ENCODE data around the gene TBCD.

The TBCD gene

DNA sequence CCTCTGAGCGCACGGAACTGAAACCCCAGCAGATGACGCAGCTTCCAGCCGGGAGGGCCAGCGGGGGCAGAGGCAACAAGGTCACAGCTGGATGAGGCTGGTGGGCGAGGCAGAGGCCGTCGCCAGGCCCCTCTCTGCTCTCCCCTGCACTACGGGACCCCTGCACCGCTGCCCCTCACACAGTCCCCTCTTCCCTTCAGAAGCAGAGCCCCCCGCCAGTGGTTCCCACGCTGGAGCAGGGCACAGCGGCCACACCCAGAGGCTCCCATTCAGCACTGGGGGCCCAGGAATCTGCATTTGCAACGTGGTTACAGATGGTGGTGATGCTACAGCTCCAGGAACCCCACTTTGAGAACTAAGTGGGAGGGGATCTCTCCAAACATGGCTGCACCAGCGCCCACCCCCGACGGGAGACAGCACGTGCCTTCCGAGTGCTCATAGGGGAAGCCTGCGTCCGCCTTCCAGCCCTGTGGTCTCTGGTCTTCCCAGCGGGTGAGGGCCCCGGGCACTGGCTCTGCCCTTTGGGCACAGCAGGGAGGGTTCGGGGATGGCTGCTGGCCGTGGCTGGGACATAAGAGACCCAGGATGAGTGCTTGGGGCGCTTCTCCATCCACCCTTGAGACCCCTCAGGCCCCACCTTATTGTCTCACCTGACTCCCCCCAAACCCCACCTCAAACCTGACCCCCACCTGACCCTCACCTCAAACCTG, 48.7 kb upstream of the TBCD start:
- no peak for TF ChIP-seq ZNF16 (tag by site-specific recombination; IDR thresholded peaks at IDR 0.05; ENCODE audit: low read depth)
- TF ChIP-seq GLIS2 (tag by site-specific recombination; IDR thresholded peaks at IDR 0.05), result 0 out of 2 replicates have a peak, but pooled peaks have one; percentile 12
- no peak for TF ChIP-seq ZBTB1 (tag by site-specific recombination; IDR thresholded peaks at IDR 0.05)
- no peak for TF ChIP-seq ZNF366 (tag by site-specific recombination; conservative IDR thresholded peaks at IDR 0.05)
- TF ChIP-seq MZF1 (tag by site-specific recombination; IDR thresholded peaks at IDR 0.05; ENCODE audit: borderline replicate concordance), result no peak
- no peak for TF ChIP-seq ZNF658 (tag by site-specific recombination; IDR thresholded peaks at IDR 0.05)
- TF ChIP-seq KLF7 (tag by site-specific recombination; IDR thresholded peaks at IDR 0.05; ENCODE audit: borderline replicate concordance), result no peak
- TF ChIP-seq ZFP3 (tag by site-specific recombination; IDR thresholded peaks at IDR 0.05; ENCODE audit: low read depth), result no peak
- TF ChIP-seq ZBTB20 (tag by site-specific recombination; IDR thresholded peaks at IDR 0.05), result peak; percentile 59
- TF ChIP-seq, protein P1, sequence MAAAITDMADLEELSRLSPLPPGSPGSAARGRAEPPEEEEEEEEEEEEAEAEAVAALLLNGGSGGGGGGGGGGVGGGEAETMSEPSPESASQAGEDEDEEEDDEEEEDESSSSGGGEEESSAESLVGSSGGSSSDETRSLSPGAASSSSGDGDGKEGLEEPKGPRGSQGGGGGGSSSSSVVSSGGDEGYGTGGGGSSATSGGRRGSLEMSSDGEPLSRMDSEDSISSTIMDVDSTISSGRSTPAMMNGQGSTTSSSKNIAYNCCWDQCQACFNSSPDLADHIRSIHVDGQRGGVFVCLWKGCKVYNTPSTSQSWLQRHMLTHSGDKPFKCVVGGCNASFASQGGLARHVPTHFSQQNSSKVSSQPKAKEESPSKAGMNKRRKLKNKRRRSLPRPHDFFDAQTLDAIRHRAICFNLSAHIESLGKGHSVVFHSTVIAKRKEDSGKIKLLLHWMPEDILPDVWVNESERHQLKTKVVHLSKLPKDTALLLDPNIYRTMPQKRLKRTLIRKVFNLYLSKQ (tag by site-specific recombination; IDR thresholded peaks at IDR 0.05; ENCODE audit: borderline replicate concordance), result no peak
- ChIA-PET CTCF (no interaction called here), POLR2A (no interaction called here)
- Histone ChIP-seq H3K4me3 (ENCODE audit: low read depth, low read length) (no peak overlapping the region), H3K36me3 (ENCODE audit: control insufficient read depth in 2 of 2, insufficient read depth in 1 of 2, low read length in 2 of 2) (no peaks in the 10 kb centered on the region), H3K4me1 (ENCODE audit: control insufficient read depth, insufficient read depth, low read length) (no peaks in the 10 kb centered on the region), H3K9me3 (ENCODE audit: control insufficient read depth, insufficient read depth, low read depth, low read length) (no peaks in the 10 kb centered on the region), H3K27ac (ENCODE audit: extremely low read depth, low read depth, low read length) (no peak overlapping the region)

DNA sequence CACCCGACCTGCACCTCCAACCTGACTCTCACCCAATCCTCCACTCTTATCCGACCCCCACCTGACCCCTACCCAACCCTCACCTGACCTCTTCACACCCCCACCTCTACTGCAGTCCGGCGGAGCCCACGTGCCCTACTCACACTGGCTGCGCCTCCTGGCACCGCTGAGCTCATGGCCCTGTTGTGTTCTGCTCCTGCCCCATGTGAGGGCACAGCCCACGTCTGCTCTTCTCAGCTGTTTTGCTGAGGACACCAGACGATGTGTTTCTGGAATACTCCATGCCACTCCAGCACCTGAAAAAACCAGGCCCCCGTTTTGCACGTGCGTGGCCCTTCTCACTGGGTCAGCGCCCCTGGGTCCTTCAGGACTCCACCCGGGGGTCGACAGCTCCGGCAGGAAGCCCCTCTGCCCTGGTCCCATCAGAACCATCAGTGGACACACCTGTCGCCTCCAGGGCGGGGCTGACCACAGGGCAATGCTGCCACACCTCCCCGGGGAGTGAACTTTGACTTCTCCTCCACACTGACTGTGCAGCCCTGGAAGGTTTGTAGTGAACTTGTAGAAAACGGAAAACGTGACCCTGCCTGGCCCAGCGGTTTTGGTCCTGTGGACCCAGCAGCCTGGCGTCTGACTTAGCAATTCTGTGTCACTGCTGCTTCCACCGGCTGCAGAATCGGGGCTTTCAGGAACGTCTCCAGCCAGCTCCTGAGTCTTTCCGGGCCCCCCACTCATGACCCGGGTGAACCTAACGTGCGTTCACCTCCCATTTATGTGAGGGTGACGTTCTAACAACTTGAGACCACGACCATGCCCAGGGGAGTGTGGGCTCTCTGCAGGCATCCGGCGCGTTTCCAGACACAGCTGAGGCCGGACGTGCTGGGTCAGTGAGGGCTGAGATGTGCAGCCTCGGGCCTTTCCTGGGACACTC, 47.7 kb upstream of the TBCD start:
- CTCF ChIA-PET, result no interaction called here
- Histone ChIP-seq H3K27ac (ENCODE audit: extremely low read depth, low read depth, low read length) (no peak overlapping the region), H3K36me3 (ENCODE audit: control insufficient read depth in 2 of 2, insufficient read depth in 1 of 2, low read length in 2 of 2) (no peaks in the 10 kb centered on the region), H3K4me3 (ENCODE audit: low read depth, low read length) (no peak overlapping the region), H3K9me3 (ENCODE audit: control insufficient read depth, insufficient read depth, low read depth, low read length) (no peaks in the 10 kb centered on the region), H3K4me1 (ENCODE audit: control insufficient read depth, insufficient read depth, low read length) (no peaks in the 10 kb centered on the region)
- TF ChIP-seq ZNF555 (tag by site-specific recombination; conservative IDR thresholded peaks at IDR 0.05) (no peak), ZBTB20 (tag by site-specific recombination; IDR thresholded peaks at IDR 0.05) (no peak), KLF1 (tag by site-specific recombination; IDR thresholded peaks at IDR 0.05) (0 out of 2 replicates have a peak, but pooled peaks have one; percentile 23), ZNF600 (tag by site-specific recombination; IDR thresholded peaks at IDR 0.05) (no peak), ZFP41 (tag by site-specific recombination; IDR thresholded peaks at IDR 0.05; ENCODE audit: borderline replicate concordance) (no peak), SCRT1 (tag by site-specific recombination; IDR thresholded peaks at IDR 0.05; ENCODE audit: borderline replicate concordance) (peak; percentile 90), SCRT2 (tag by site-specific recombination; IDR thresholded peaks at IDR 0.05) (peak; percentile 92)
- POLR2A ChIA-PET, result no interaction called here

DNA sequence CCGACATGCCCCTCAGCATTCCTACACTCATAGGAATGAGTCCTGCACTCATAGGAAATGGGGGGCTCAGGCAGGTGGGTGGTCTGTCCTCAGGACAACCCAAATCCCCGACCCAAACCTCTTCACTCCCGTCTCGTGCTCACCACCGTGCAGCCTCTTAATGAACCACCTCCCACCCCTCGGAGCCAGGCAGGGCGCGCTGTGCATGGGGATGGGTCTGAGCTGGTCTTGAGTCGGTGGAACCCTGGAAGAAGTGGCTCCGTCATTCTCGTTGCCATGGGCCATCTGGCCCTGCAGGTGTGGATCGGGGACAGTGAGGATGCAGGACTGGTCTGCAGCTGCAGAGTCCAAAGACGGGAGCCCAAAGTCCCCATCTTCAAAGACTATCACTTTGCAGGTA, 47.0 kb upstream of the TBCD start:
- H3K4me1 ChIP-seq (ENCODE audit: control insufficient read depth, insufficient read depth, low read length), result no peaks in the 10 kb centered on the region
- no peak overlapping the region for H3K27ac ChIP-seq (ENCODE audit: extremely low read depth, low read depth, low read length)
- no peaks in the 10 kb centered on the region for H3K36me3 ChIP-seq (ENCODE audit: control insufficient read depth in 2 of 2, insufficient read depth in 1 of 2, low read length in 2 of 2)
- POLR2A ChIA-PET, result no interaction called here
- H3K4me3 ChIP-seq (ENCODE audit: low read depth, low read length), result no peak overlapping the region
- H3K9me3 ChIP-seq (ENCODE audit: control insufficient read depth, insufficient read depth, low read depth, low read length), result no peaks in the 10 kb centered on the region
- CTCF ChIA-PET, result no interaction called here
- TF ChIP-seq, protein P2, sequence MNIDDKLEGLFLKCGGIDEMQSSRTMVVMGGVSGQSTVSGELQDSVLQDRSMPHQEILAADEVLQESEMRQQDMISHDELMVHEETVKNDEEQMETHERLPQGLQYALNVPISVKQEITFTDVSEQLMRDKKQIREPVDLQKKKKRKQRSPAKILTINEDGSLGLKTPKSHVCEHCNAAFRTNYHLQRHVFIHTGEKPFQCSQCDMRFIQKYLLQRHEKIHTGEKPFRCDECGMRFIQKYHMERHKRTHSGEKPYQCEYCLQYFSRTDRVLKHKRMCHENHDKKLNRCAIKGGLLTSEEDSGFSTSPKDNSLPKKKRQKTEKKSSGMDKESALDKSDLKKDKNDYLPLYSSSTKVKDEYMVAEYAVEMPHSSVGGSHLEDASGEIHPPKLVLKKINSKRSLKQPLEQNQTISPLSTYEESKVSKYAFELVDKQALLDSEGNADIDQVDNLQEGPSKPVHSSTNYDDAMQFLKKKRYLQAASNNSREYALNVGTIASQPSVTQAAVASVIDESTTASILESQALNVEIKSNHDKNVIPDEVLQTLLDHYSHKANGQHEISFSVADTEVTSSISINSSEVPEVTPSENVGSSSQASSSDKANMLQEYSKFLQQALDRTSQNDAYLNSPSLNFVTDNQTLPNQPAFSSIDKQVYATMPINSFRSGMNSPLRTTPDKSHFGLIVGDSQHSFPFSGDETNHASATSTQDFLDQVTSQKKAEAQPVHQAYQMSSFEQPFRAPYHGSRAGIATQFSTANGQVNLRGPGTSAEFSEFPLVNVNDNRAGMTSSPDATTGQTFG (tag by site-specific recombination; IDR thresholded peaks at IDR 0.05; ENCODE audit: borderline replicate concordance), result no peak
- TF ChIP-seq ZNF239 (tag by site-specific recombination; IDR thresholded peaks at IDR 0.05) (no peak), ZNF521 (tag by site-specific recombination; IDR thresholded peaks at IDR 0.05) (no peak), ZNF354C (tag by site-specific recombination; IDR thresholded peaks at IDR 0.05; ENCODE audit: borderline replicate concordance, low read depth) (no peak), ZNF335 (tag by site-specific recombination; conservative IDR thresholded peaks at IDR 0.05) (no peak), ZNF548 (tag by site-specific recombination; IDR thresholded peaks at IDR 0.05) (no peak), ZNF624 (tag by site-specific recombination; IDR thresholded peaks at IDR 0.05) (no peak)
- TF ChIP-seq, protein P3, sequence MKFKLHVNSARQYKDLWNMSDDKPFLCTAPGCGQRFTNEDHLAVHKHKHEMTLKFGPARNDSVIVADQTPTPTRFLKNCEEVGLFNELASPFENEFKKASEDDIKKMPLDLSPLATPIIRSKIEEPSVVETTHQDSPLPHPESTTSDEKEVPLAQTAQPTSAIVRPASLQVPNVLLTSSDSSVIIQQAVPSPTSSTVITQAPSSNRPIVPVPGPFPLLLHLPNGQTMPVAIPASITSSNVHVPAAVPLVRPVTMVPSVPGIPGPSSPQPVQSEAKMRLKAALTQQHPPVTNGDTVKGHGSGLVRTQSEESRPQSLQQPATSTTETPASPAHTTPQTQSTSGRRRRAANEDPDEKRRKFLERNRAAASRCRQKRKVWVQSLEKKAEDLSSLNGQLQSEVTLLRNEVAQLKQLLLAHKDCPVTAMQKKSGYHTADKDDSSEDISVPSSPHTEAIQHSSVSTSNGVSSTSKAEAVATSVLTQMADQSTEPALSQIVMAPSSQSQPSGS (tag by site-specific recombination; IDR thresholded peaks at IDR 0.05; ENCODE audit: low read depth), result no peak

Measured in HEK293 (cell line).